ENCODE results near the gene ZBTB43. TPM values are rescaled to one million over a fixed set of nuclear protein-coding genes. Genes with fewer than 3 reads are reported as not detected.

ZBTB43 gene
- total RNA-seq, 1 experiment from 2014 or later: 15.4 TPM

DNA sequence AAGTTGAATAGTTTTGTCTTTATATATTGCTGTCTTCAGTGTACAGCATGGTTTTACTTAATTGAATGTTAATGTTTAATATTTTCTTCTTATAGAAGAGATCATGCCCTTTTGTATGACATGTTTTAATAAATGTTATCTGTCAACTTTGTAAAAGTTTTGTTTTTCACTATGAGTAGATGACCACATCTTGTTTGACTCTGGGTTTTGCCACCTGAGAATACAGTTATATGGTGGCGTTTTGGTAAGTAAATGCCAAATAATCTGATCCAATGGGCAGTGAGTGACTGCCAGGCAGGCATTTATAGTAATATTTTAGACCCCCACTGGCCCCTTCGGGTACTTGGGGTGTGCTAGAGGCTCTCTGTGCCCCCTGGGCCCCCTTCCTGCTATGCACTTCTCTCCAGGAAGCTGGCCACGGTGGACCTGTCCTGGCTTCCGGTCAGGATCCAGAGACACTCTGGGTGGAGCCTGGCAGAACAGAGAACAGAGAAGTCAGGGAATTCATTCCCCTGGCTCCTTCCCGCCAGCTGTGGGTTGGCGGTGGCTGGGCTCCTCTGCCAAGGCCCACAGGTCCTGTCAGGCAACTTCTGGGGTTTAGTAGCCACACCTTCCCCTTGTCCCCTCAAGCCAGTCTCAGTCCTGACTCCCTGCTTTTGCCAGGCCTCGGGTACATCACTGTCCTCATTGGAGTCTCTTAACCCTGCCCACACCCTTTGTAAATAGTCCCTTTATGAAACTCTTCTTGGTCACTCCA lies 33.4 kb downstream of the ZBTB43 start:
- no peaks in the 10 kb centered on the region; the same call in 1 of the 2 replicates for H3K79me2 ChIP-seq (ENCODE audit: insufficient read depth, low read length)
- no peak for ATAC-seq
- POLR2A ChIA-PET: no interaction called here

DNA sequence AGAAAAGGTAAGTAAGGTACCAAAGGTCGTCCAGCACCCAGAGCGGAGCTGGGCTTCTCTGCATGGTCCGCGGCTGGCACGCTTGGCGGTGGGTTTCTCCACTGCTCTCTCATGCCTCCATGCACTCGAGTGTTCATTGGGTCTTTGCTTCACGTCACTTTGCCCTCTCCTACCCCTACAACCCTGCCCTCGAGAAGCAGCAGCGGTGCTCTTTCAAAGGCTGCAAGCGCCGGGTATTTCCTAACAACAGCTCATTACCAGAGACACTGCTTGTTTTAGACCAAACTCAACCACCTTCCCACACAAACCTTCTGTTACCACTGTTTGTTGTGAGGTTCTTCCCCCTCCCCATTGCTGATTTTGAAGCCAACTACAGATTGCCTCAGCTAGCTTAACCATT lies 34.1 kb downstream of the ZBTB43 start:
- H3K36me3 ChIP-seq (ENCODE audit: control insufficient read depth in 1 of 2, insufficient read depth in 2 of 2, low read length in 2 of 2): peaks cover 4 to 6% of the 10 kb centered on the region in 2 experiments; a peak in 1 of 4 replicates
- no peaks in the 10 kb centered on the region for H3K9me3 ChIP-seq (ENCODE audit: control insufficient read depth in 1 of 2, insufficient read depth in 1 of 2, low read depth in 1 of 2, low read length in 2 of 2)
- H3K4me2 ChIP-seq (ENCODE audit: low read length): no peak overlapping the region
- DNase-seq (ENCODE audit: low read depth, low spot score) (no peak), ATAC-seq (no peak)
- ChIA-PET RAD21 (ENCODE audit: low non-redundant PET in 1 of 2, low total read pairs in 2 of 2, uncharacterized antibody in 2 of 2, unreplicated experiment in 2 of 2) (no interaction called here), CTCF (no interaction called here), POLR2A (no interaction called here)
- H3K79me2 ChIP-seq (ENCODE audit: insufficient read depth, low read length): no peaks in the 10 kb centered on the region; the same call in 1 of the 2 replicates
- H2AFZ ChIP-seq (ENCODE audit: low read depth, low read length, poor library complexity, severe bottlenecking): no peak overlapping the region
- H3K9me2 ChIP-seq (ENCODE audit: insufficient read depth): no peaks in the 10 kb centered on the region
- BruUV-seq (replicated peaks): no TSS peak
- H3K9ac ChIP-seq (ENCODE audit: low read length): no peak overlapping the region
- peaks cover under 1 to 8% of the 10 kb centered on the region in 2 experiments; a peak in 2 of 4 replicates for H3K4me1 ChIP-seq (ENCODE audit: control insufficient read depth in 1 of 2, insufficient read depth in 2 of 2, low read length in 2 of 2)
- H4K20me1 ChIP-seq (ENCODE audit: insufficient read depth): no peaks in the 10 kb centered on the region
- intact Hi-C loops (cut with micrococcal nuclease): no loop called here
- no peaks in the 10 kb centered on the region for H3K27me3 ChIP-seq (ENCODE audit: insufficient read depth, low read length)
- no peak overlapping the region for H3K4me3 ChIP-seq (replicated peaks in 1 of 2; ENCODE audit: low read depth in 1 of 2, low read length in 2 of 2)
- H3K27ac ChIP-seq (ENCODE audit: low read depth, low read length): no peak overlapping the region
- TF ChIP-seq, protein P1, sequence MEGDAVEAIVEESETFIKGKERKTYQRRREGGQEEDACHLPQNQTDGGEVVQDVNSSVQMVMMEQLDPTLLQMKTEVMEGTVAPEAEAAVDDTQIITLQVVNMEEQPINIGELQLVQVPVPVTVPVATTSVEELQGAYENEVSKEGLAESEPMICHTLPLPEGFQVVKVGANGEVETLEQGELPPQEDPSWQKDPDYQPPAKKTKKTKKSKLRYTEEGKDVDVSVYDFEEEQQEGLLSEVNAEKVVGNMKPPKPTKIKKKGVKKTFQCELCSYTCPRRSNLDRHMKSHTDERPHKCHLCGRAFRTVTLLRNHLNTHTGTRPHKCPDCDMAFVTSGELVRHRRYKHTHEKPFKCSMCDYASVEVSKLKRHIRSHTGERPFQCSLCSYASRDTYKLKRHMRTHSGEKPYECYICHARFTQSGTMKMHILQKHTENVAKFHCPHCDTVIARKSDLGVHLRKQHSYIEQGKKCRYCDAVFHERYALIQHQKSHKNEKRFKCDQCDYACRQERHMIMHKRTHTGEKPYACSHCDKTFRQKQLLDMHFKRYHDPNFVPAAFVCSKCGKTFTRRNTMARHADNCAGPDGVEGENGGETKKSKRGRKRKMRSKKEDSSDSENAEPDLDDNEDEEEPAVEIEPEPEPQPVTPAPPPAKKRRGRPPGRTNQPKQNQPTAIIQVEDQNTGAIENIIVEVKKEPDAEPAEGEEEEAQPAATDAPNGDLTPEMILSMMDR (IDR thresholded peaks at IDR 0.05 in 2 of 3, conservative IDR thresholded peaks at IDR 0.05 in 1 of 3; ENCODE audit: borderline replicate concordance in 1 of 3, insufficient read depth in 1 of 3, low read depth in 2 of 3, low read length in 2 of 3): no peak
- TF ChIP-seq ZFX (IDR thresholded peaks at IDR 0.05) (no peak), TCF7L2 (IDR thresholded peaks at IDR 0.05; ENCODE audit: borderline replicate concordance, extremely low read depth, insufficient read depth, insufficient read length) (no peak), CEBPB (IDR thresholded peaks at IDR 0.05; ENCODE audit: low read depth) (no peak), SIN3A (IDR thresholded peaks at IDR 0.05; ENCODE audit: low read depth) (no peak), SP1 (IDR thresholded peaks at IDR 0.05; ENCODE audit: low read depth) (no peak), ZNF274 (IDR thresholded peaks at IDR 0.05; ENCODE audit: low read depth, low read length) (no peak), CBX3 (IDR thresholded peaks at IDR 0.05; ENCODE audit: low read depth) (no peak)
- TF ChIP-seq, protein P2, sequence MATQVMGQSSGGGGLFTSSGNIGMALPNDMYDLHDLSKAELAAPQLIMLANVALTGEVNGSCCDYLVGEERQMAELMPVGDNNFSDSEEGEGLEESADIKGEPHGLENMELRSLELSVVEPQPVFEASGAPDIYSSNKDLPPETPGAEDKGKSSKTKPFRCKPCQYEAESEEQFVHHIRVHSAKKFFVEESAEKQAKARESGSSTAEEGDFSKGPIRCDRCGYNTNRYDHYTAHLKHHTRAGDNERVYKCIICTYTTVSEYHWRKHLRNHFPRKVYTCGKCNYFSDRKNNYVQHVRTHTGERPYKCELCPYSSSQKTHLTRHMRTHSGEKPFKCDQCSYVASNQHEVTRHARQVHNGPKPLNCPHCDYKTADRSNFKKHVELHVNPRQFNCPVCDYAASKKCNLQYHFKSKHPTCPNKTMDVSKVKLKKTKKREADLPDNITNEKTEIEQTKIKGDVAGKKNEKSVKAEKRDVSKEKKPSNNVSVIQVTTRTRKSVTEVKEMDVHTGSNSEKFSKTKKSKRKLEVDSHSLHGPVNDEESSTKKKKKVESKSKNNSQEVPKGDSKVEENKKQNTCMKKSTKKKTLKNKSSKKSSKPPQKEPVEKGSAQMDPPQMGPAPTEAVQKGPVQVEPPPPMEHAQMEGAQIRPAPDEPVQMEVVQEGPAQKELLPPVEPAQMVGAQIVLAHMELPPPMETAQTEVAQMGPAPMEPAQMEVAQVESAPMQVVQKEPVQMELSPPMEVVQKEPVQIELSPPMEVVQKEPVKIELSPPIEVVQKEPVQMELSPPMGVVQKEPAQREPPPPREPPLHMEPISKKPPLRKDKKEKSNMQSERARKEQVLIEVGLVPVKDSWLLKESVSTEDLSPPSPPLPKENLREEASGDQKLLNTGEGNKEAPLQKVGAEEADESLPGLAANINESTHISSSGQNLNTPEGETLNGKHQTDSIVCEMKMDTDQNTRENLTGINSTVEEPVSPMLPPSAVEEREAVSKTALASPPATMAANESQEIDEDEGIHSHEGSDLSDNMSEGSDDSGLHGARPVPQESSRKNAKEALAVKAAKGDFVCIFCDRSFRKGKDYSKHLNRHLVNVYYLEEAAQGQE (IDR thresholded peaks at IDR 0.05; ENCODE audit: low read depth): no peak
- TF ChIP-seq, protein P3, sequence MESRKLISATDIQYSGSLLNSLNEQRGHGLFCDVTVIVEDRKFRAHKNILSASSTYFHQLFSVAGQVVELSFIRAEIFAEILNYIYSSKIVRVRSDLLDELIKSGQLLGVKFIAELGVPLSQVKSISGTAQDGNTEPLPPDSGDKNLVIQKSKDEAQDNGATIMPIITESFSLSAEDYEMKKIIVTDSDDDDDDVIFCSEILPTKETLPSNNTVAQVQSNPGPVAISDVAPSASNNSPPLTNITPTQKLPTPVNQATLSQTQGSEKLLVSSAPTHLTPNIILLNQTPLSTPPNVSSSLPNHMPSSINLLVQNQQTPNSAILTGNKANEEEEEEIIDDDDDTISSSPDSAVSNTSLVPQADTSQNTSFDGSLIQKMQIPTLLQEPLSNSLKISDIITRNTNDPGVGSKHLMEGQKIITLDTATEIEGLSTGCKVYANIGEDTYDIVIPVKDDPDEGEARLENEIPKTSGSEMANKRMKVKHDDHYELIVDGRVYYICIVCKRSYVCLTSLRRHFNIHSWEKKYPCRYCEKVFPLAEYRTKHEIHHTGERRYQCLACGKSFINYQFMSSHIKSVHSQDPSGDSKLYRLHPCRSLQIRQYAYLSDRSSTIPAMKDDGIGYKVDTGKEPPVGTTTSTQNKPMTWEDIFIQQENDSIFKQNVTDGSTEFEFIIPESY (IDR thresholded peaks at IDR 0.05; ENCODE audit: extremely low read depth, insufficient replicate concordance, low read length): no peak

More for the DNA sequence above, 33.4 kb downstream of the ZBTB43 start:
- no peak overlapping the region for H3K9ac ChIP-seq (ENCODE audit: low read length)
- H3K4me1 ChIP-seq (ENCODE audit: control insufficient read depth in 1 of 2, insufficient read depth in 2 of 2, low read length in 2 of 2): peaks cover 0 to 2% of the 10 kb centered on the region in 2 experiments; a peak in 1 of 4 replicates
- H3K4me2 ChIP-seq (ENCODE audit: low read length): no peak overlapping the region
- intact Hi-C loops (cut with micrococcal nuclease): no loop called here
- H3K9me2 ChIP-seq (ENCODE audit: insufficient read depth): no peaks in the 10 kb centered on the region
- no peaks in the 10 kb centered on the region for H3K27me3 ChIP-seq (ENCODE audit: insufficient read depth, low read length)
- no peak overlapping the region for H3K27ac ChIP-seq (ENCODE audit: low read depth, low read length)
- no peak for DNase-seq (ENCODE audit: low read depth, low spot score)
- H4K20me1 ChIP-seq (ENCODE audit: insufficient read depth): no peaks in the 10 kb centered on the region
- H3K9me3 ChIP-seq (ENCODE audit: control insufficient read depth in 1 of 2, insufficient read depth in 1 of 2, low read depth in 1 of 2, low read length in 2 of 2): no peaks in the 10 kb centered on the region
- H3K36me3 ChIP-seq (ENCODE audit: control insufficient read depth in 1 of 2, insufficient read depth in 2 of 2, low read length in 2 of 2): peaks cover 4 to 11% of the 10 kb centered on the region in 2 experiments; a peak in 2 of 4 replicates
- H3K4me3 ChIP-seq (replicated peaks in 1 of 2; ENCODE audit: low read depth in 1 of 2, low read length in 2 of 2): no peak overlapping the region
- no peak for TF ChIP-seq YY1 (IDR thresholded peaks at IDR 0.05; ENCODE audit: extremely low read depth, insufficient replicate concordance, low read depth, low read length)
- TF ChIP-seq SP1 (IDR thresholded peaks at IDR 0.05; ENCODE audit: low read depth): no peak
- no TSS peak for BruUV-seq (replicated peaks)
- H2AFZ ChIP-seq (ENCODE audit: low read depth, low read length, poor library complexity, severe bottlenecking): no peak overlapping the region
- ChIA-PET CTCF (no interaction called here), RAD21 (ENCODE audit: low non-redundant PET in 1 of 2, low total read pairs in 2 of 2, uncharacterized antibody in 2 of 2, unreplicated experiment in 2 of 2) (no interaction called here)

Measured in HCT116 (cell line).